ENCODE measurements around the gene OSBPL1A. TPM values are rescaled to one million over a fixed set of nuclear protein-coding genes. Genes with fewer than 3 reads are reported as not detected.
A peak's percentile ranks its signal among the peaks of the same experiment; 100 is the strongest.

The OSBPL1A gene
- total RNA-seq, 4 donors from 2014 or later, result 81.4 to 109 (median 99.3) TPM

DNA sequence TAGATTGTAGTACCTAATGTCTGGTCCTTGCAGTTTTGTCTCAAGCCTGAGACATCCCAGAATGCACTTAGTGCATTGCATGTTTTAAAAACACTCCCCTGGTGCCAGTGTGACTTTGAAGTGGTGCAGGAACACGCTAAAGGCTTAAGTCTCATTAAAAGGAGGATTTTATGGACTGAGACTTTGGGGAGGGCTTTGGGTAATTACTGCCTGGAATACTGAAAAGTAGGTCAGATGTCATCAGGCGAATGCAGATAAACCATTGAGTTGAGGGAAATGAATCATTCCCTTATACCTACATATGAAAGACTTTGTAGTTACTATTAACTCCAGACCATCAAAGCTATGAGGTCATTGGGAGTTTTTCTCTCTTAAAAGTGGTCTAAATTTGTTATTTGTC, 3.0 kb upstream of the OSBPL1A start:
- H3K36me3 ChIP-seq, result no peaks in the 10 kb centered on the region
- peaks cover 0 to 17% (median 3%) of the 10 kb centered on the region in 4 donors for H3K4me1 ChIP-seq
- H3K27me3 ChIP-seq, result no peaks in the 10 kb centered on the region
- no peak for TF ChIP-seq POLR2A (IDR thresholded peaks at IDR 0.05)
- TF ChIP-seq, protein P1, sequence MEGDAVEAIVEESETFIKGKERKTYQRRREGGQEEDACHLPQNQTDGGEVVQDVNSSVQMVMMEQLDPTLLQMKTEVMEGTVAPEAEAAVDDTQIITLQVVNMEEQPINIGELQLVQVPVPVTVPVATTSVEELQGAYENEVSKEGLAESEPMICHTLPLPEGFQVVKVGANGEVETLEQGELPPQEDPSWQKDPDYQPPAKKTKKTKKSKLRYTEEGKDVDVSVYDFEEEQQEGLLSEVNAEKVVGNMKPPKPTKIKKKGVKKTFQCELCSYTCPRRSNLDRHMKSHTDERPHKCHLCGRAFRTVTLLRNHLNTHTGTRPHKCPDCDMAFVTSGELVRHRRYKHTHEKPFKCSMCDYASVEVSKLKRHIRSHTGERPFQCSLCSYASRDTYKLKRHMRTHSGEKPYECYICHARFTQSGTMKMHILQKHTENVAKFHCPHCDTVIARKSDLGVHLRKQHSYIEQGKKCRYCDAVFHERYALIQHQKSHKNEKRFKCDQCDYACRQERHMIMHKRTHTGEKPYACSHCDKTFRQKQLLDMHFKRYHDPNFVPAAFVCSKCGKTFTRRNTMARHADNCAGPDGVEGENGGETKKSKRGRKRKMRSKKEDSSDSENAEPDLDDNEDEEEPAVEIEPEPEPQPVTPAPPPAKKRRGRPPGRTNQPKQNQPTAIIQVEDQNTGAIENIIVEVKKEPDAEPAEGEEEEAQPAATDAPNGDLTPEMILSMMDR (IDR thresholded peaks at IDR 0.05), result no peak
- DNase-seq (ENCODE audit: low spot score in 2 of 2), result no peak
- 71 to 72% methylated on average over 2 of the region's 2 CpGs for WGBS, 2 donors
- H3K4me3 ChIP-seq, result no peak overlapping the region
- H3K27ac ChIP-seq, result no peak overlapping the region
- no peaks in the 10 kb centered on the region for H3K9me3 ChIP-seq

DNA sequence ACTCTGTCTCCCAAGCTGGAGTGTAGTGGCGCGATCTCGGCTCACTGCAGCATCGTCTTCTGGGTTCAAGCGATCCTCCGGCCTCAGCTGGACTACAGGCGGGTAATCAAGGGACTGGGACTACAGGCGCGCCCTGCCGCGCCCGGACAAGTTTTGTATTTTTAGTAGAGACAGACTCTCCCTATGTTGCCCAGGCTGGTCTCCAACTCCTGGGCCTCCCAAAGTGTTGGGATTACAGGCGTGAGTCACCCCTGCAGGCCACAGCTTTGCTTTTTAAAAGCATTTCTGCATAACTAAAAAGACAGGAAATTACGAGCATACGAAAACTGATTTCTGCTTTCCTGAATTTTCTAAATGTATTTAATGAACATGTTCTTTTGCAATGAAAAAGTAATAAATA, 916 bp upstream of the OSBPL1A start:
- DNase-seq (ENCODE audit: low spot score in 2 of 2), result no peak
- Histone ChIP-seq H3K27ac (peak overlapping the region in 2 of 4 donors; percentile 88 to 89), H3K9me3 (no peaks in the 10 kb centered on the region), H3K27me3 (no peaks in the 10 kb centered on the region), H3K4me1 (peaks cover 0 to 17% (median 3%) of the 10 kb centered on the region in 4 donors), H3K4me3 (peak overlapping the region in 3 of 4 donors; percentile 57 to 79 (median 75)), H3K36me3 (no peaks in the 10 kb centered on the region)
- TF ChIP-seq, protein P1 (IDR thresholded peaks at IDR 0.05), result no peak
- TF ChIP-seq EP300 (IDR thresholded peaks at IDR 0.05), result no peak
- TF ChIP-seq POLR2A (IDR thresholded peaks at IDR 0.05), result no peak
- WGBS, 2 donors, result 79 to 85% methylated on average over 15 of the region's 15 CpGs

DNA sequence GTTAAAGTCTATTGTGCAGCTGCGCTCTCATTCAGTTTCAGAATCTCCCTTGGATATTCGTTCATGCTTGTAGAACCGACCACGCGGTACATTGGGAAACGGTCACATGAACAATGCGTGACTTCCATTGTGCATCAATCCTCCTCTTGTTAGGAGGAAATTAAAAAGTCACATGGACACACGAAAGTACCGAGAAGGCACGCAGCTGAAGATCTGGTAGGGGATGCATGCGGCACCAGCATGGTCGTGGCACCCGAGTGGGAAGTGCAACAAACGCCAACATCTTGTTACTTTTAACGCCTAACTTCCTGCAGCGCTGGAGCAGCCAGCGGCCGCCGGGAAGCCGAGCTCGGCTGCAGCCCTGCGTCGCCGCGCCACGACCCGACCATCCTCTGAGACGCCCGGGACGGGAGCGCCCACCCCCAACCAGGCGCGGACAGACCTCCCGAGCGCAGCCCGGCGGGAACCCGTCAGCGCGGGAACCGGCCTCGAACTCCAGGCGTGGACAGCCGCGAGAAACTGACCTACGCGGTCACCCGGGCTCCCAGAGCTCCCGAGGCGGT, 412 bp downstream of the OSBPL1A start:
- H3K27ac ChIP-seq, result peak overlapping the region; percentile 83 to 89 (median 86)
- 1% methylated on average over 26 to 36 of the region's 50 CpGs for WGBS, 2 donors
- H3K9me3 ChIP-seq, result no peaks in the 10 kb centered on the region
- DNase-seq (ENCODE audit: low spot score in 2 of 2), result peak; percentile 57 to 91
- peaks cover 0 to 17% (median 3%) of the 10 kb centered on the region in 4 donors for H3K4me1 ChIP-seq
- TF ChIP-seq POLR2A (IDR thresholded peaks at IDR 0.05) (no peak), EP300 (IDR thresholded peaks at IDR 0.05) (peak; percentile 16 to 83)
- no peaks in the 10 kb centered on the region for H3K36me3 ChIP-seq
- H3K4me3 ChIP-seq, result peak overlapping the region; percentile 57 to 81 (median 77)
- H3K27me3 ChIP-seq, result no peaks in the 10 kb centered on the region

DNA sequence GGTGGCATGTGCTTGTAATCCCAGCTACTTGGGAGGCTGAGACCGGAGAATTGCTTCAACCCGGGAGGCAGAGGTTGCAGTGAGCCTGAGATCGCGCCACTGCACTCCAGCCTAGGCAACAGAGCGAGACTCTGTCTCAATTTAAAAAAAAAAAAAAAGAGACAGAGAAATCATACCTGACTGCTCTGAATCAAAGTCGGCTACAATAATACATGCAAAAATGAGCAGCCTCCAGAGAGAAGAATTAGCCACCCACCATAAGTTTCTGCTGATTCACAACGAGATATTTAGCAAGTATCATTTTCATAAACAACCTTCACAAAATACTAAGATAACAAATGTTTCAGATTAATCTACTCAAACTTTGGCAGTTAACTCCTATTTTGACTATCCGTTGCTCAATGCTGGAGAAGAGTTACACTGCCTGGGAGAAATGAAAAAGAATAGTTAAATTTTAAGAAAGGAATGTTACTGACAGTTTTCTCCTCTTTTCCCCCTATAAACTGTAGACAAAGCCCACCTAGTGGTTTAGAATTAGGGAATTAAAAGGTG, 1.5 kb downstream of the OSBPL1A start:
- 70 to 71% methylated on average over 8 of the region's 8 CpGs for WGBS, 2 donors
- Histone ChIP-seq H3K4me3 (peak overlapping the region in 1 of 4 donors; percentile 75), H3K36me3 (no peaks in the 10 kb centered on the region), H3K27me3 (no peaks in the 10 kb centered on the region), H3K27ac (peak overlapping the region in 1 of 4 donors; percentile 89), H3K9me3 (no peaks in the 10 kb centered on the region), H3K4me1 (peaks cover 0 to 17% (median 3%) of the 10 kb centered on the region in 4 donors)
- no peak for DNase-seq (ENCODE audit: low spot score in 2 of 2)
- no peak for TF ChIP-seq EP300 (IDR thresholded peaks at IDR 0.05)
- TF ChIP-seq, protein P1 (IDR thresholded peaks at IDR 0.05), result no peak

DNA sequence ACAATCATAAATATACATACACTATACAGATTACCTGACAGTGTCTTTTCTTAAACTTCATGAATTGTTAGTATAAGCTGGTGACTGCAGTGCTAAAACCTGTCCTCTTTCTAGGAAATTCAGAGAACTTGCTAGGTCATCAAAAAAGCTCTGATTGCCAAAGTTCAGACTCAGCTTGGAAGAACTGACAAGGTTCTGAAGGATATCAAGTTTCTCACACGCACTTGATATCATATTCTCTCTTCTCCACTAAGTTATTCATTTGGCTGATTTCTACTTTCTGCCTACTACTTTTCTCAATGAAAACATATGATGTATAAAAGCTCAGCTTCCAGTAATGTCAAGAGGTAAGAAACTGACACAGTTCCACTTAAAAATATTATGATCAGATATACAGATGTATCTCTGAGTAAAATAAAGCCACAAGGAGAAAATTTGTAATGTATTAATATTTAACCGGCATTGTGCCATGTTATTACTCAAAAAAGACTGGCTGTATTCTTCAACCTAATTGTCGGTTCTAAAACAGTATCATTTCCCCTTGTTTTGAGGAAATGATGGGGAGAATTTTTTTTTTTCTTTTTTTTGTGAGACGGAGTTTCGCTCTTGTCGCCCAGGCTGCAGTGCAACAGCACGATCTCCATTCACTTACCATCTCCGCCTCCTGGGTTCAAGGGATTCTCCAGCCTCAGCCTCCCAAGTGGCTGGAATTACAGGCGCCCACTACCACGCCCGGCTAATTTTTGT, 2.4 kb downstream of the OSBPL1A start:
- no peak overlapping the region for H3K27ac ChIP-seq
- H3K27me3 ChIP-seq, result no peaks in the 10 kb centered on the region
- H3K4me1 ChIP-seq, result peaks cover 0 to 17% (median 3%) of the 10 kb centered on the region in 4 donors
- no peak overlapping the region for H3K4me3 ChIP-seq
- TF ChIP-seq EP300 (IDR thresholded peaks at IDR 0.05), result no peak
- no peak for TF ChIP-seq POLR2A (IDR thresholded peaks at IDR 0.05)
- TF ChIP-seq, protein P1 (IDR thresholded peaks at IDR 0.05), result no peak
- H3K9me3 ChIP-seq, result no peaks in the 10 kb centered on the region
- no peak for DNase-seq (ENCODE audit: low spot score in 2 of 2)
- 63 to 66% methylated on average over 11 of the region's 11 CpGs for WGBS, 2 donors
- no peaks in the 10 kb centered on the region for H3K36me3 ChIP-seq
